ENCODE measurements around the gene UGGT2. TPM values are rescaled to one million over a fixed set of nuclear protein-coding genes. Genes with fewer than 3 reads are reported as not detected.
"Not testable (repeated sequence)": the region's sequence is repeated elsewhere in the genome, so short reads cannot be mapped to it uniquely, and the experiment has no call there.

Gene UGGT2
- total RNA-seq, 1 donor from 2014 or later, result 81.6 TPM

DNA sequence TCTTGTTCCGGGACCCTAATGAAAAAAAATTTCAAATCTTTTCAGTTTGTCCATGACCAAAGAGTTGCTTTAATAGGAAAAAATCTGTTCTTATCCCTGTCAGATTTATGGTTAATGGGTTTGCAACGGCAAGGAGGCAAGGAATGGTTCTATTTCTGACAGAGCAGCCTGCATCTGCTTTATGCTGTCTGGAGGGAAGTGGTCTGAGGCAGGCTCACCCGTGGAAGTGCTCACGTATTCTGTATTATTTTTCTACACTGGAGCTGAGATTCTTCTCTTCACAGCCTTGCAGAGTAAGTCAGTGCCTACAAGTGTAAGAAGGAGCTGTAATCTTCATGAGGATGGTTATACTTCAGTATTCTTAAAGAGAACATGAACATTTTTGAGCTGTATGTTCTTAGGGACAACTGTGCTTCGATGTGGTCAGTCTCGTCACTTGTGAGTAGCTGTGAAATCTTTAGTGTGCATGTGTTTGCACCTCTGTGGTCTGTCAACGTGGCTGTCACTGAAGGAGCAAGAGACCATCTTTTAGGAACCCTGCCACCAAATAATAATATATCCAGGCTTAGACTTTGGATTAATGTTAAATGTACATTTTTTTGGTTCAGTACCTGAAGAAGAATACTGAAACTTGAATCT is 262.0 kb downstream of the UGGT2 start:
- no peak for DNase-seq

DNA sequence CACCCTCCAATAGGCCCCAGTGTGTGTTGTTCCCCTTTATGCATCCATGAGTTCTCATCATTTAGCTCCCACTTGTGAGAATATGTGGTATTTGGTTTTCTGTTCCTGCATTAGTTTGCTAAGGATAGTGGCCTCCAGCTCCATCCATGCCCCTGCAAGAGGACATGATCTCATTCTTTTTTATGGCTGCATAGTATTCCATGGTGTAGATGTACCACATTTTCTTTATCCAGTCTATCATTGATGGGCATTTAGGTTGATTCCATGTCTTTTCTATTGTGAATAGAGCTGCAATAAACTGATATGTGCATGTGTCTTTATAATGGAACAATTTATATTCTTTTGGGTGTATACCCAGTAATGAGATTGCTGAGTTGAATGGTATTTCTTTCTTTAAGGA is 263.9 kb downstream of the UGGT2 start:
- not testable (repeated sequence) for DNase-seq

- no peak for DNase-seq
These were observed 265.1 kb downstream of the UGGT2 start for GRCh38 chr13:95788100-95788463.

GRCh38 chr13:95787356-95788099 is 265.7 kb downstream of the UGGT2 start:
- DNase-seq, result no peak

GRCh38 chr13:95784900-95785290 is 268.3 kb downstream of the UGGT2 start:
- no peak for DNase-seq

GRCh38 chr13:95784161-95784899 is 268.9 kb downstream of the UGGT2 start:
- no peak for DNase-seq

DNA sequence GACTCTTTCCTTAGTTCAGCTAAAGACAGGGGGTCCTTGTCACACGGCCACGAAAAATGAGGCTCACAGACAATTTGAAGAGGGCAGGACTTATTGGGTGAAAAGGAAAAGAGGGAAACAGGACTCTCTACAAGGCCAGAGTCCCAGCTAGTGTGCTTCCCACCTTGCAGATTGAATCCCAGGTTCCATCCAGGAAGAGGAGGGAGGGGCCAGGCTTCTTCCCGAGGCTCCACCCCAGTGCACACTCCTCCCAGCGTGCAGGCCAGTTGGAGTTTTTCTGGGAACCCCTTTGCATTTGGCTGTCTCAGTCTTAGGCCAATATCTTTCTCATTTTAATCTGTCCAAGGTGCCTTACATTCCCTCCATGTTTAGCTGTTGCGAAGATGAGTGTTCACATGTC is 269.5 kb downstream of the UGGT2 start:
- DNase-seq, result no peak

- DNase-seq, result not testable (repeated sequence)
These were observed 271.3 kb downstream of the UGGT2 start for GRCh38 chr13:95781940-95782339.

DNA sequence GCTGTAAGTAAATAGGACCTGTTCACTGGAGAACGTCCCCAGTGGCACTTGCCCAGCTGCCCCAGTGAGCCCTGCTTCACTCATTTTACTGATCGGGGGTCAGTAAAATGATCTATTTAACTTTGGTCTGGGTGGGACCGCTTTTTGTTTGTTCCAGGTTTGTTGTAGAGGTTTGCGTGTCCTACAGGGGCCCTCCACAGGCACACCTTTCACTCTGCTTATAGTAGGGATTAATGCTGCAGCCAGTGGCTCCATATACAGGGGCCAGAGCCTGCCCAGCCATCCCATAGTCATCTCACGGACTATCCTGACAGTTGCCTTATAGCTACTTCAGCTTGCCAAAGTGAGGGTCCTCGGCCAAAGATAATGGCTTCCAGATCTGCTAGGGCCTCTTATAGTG is 272.2 kb downstream of the UGGT2 start:
- no peak for DNase-seq

DNA sequence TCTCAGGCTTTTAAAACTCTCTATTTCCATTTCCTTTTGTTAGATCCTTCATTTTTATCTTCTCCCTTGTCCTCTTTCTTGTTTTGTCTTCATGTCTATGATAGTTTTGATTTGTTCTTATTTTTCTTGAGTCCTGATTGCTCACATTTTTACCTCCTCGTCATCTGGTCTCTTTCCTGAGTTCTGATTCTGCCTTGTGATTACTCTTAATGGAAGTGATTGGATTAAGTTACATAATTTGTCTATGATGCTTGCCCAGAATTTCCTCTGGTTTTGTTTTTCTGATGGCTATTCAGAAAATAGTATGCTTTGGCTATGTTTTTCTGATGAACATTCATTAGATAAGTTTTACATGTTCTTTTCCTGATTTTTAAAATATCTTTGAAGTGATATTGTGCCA is 273.7 kb downstream of the UGGT2 start:
- DNase-seq, result no peak

DNA sequence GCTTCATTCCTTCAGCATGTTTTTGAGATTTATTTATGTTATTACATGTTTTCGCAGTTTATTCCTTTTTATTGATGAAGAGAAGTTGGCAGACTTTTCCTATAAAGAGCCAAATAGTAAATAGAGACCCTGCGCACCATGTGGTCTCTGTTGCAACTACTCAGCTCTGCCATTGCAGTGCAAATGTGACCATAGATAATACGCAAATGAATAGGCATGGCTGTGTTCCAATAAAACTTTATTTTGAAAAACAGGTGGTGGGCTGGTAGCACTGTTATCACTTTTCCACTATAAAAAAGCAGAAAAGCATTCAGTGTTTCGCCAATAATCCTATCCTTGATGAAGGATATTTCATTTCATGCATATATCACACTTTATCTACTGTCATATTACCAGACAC is 281.3 kb downstream of the UGGT2 start:
- DNase-seq, result no peak

GRCh38 chr13:95763601-95764000 is 289.6 kb downstream of the UGGT2 start:
- DNase-seq, result no peak

DNA sequence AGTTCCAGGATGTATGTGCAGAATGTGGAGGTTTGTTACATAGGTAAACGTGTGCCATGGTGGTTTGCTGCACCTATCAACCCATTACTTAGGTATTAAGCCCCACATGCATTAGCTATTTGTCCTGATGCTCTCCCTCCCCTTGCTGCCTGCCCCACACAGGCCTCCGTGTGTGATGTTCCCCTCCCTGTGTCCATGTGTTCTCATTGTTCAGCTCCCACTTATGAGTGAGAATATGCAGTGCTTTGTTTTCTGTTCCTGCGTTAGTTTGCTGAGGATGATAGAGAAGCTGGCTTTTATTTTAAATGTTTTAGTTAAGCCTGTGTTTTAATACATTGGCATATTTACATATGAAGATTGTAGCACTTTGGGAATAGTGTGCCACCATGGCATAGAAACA is 290.6 kb downstream of the UGGT2 start:
- not testable (repeated sequence) for DNase-seq

DNA sequence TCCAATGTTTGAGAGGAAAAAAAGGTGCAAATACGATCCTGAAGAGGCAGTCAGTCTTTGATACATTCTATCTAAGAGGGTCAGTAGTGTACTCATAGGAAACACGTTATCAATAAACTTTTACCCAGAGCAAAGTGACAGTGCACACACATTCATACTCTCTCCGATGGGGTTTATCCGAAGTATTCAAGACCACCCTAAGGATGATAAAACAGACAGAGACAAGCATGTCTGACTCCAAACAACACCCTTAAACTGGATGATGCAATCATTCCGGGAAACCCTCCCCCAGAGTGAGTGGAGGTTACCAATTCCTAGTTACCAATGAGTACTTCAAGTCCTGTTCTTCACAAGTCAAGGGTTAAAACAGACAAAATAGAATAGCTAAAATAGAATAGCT is 297.1 kb downstream of the UGGT2 start:
- no peak for DNase-seq

GRCh38 chr13:95754069-95754468 is 299.1 kb downstream of the UGGT2 start:
- no peak for DNase-seq

- no peak for DNase-seq
These were observed 300.5 kb downstream of the UGGT2 start for GRCh38 chr13:95752677-95753076.

Small RNAs within 50 kb of the gene (small RNA-seq; reads per million reads assigned to genes)
- gene HMGN1P24, result not detected

Other genes with a start within 250 kb of the UGGT2 start
- 8.4 TPM for gene HS6ST3, start 36.7 kb upstream of the UGGT2 start, total RNA-seq